ENCODE measurements around the gene MIF4GD. TPM values are rescaled to one million over a fixed set of nuclear protein-coding genes. Genes with fewer than 3 reads are reported as not detected.

MIF4GD gene
- total and polyA plus RNA-seq, 2 of the 4 experiments (the other 2 are of a cell fraction), result 4.1 to 6.9 TPM

DNA sequence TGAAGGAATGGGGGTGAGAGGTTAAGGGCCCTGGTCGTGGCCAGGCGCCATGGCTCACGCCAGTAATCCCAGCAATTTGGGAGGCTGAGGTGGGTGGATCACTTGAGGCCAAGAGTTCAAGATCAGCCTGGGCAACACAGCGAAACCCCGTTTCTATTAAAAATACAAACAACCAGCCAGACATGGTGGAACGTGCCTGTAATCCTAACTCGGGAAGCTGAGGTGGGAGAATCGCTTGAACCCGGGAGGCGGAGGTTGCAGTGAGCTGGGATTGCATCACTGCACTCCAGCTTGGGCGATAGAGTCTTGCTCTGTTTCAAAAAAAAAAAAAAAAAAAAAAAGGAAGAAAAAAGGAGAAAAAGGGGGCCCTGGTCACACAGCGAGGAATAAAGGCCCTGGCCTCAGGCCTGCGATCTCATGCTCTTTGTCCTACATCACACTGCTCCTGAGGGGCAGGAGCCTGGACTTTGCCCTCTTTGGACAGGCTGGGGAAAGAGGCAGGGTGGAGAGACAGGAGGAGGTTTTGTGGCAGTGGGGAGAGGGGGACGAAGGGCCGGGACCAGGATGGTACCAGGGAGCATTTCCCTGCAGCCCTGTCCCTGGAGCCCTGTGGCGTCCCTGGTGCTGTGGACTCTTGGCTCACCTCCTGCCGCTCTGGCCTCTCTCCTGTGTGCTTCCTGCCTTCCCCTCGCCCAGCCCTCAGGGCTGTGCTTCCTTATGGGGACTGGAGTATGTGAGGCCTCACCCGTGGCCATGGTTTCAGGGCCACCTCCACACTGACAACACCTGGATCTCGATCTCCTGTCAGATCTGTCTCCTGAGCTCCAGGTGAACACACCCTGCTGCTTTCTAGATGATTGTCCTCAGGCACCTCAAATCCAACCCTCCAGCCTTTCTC, 38.0 kb upstream of the MIF4GD start:
- DNase-seq (no peak), ATAC-seq (ENCODE audit: low read depth) (no peak)
- no peak overlapping the region for H3K27ac ChIP-seq (ENCODE audit: insufficient read depth, low read length)
- H2BK20ac ChIP-seq (ENCODE audit: low read depth, low read length), result no peak overlapping the region
- H3K4me2 ChIP-seq (ENCODE audit: low read depth, low read length), result no peak overlapping the region
- H3K36me3 ChIP-seq (ENCODE audit: control insufficient read depth, insufficient read depth, low read length), result no peaks in the 10 kb centered on the region
- no peak for TF ChIP-seq CEBPB (IDR thresholded peaks at IDR 0.05; ENCODE audit: low read depth, low read length)
- TF ChIP-seq, protein P1, sequence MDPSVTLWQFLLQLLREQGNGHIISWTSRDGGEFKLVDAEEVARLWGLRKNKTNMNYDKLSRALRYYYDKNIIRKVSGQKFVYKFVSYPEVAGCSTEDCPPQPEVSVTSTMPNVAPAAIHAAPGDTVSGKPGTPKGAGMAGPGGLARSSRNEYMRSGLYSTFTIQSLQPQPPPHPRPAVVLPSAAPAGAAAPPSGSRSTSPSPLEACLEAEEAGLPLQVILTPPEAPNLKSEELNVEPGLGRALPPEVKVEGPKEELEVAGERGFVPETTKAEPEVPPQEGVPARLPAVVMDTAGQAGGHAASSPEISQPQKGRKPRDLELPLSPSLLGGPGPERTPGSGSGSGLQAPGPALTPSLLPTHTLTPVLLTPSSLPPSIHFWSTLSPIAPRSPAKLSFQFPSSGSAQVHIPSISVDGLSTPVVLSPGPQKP (IDR thresholded peaks at IDR 0.05; ENCODE audit: borderline replicate concordance, low read depth, low read length), result no peak
- no peak for TF ChIP-seq NFE2L2 (IDR thresholded peaks at IDR 0.05; ENCODE audit: low read depth, low read length)
- TF ChIP-seq MXI1 (IDR thresholded peaks at IDR 0.05; ENCODE audit: borderline replicate concordance, low read depth, low read length), result no peak
- TF ChIP-seq, protein P2, sequence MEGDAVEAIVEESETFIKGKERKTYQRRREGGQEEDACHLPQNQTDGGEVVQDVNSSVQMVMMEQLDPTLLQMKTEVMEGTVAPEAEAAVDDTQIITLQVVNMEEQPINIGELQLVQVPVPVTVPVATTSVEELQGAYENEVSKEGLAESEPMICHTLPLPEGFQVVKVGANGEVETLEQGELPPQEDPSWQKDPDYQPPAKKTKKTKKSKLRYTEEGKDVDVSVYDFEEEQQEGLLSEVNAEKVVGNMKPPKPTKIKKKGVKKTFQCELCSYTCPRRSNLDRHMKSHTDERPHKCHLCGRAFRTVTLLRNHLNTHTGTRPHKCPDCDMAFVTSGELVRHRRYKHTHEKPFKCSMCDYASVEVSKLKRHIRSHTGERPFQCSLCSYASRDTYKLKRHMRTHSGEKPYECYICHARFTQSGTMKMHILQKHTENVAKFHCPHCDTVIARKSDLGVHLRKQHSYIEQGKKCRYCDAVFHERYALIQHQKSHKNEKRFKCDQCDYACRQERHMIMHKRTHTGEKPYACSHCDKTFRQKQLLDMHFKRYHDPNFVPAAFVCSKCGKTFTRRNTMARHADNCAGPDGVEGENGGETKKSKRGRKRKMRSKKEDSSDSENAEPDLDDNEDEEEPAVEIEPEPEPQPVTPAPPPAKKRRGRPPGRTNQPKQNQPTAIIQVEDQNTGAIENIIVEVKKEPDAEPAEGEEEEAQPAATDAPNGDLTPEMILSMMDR (conservative IDR thresholded peaks at IDR 0.05; ENCODE audit: low read depth, low read length), result no peak
- no peak for TF ChIP-seq RFX5 (IDR thresholded peaks at IDR 0.05; ENCODE audit: low read depth, low read length)
- no peak for TF ChIP-seq POLR2A (IDR thresholded peaks at IDR 0.05; ENCODE audit: low read depth, low read length)
- TF ChIP-seq, protein P3, sequence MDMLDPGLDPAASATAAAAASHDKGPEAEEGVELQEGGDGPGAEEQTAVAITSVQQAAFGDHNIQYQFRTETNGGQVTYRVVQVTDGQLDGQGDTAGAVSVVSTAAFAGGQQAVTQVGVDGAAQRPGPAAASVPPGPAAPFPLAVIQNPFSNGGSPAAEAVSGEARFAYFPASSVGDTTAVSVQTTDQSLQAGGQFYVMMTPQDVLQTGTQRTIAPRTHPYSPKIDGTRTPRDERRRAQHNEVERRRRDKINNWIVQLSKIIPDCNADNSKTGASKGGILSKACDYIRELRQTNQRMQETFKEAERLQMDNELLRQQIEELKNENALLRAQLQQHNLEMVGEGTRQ (IDR thresholded peaks at IDR 0.05; ENCODE audit: low read depth, low read length), result no peak
- no peak for TF ChIP-seq FOS (IDR thresholded peaks at IDR 0.05; ENCODE audit: low read depth, low read length)
- no peak for TF ChIP-seq MAFK (IDR thresholded peaks at IDR 0.05; ENCODE audit: low read depth, low read length)
- H3K56ac ChIP-seq (ENCODE audit: extremely low read depth, insufficient read depth, low read length), result no peak overlapping the region
- H2BK5ac ChIP-seq (ENCODE audit: low read depth, low read length, poor library complexity, severe bottlenecking), result no peak overlapping the region
- no peak overlapping the region for H3K9ac ChIP-seq (ENCODE audit: low read depth, low read length)
- peaks cover 4% of the 10 kb centered on the region; the same call in 1 of the 2 replicates for H3K9me1 ChIP-seq (ENCODE audit: insufficient read depth, low read length)
- no peak overlapping the region for H3K4me3 ChIP-seq (ENCODE audit: insufficient read depth, low read depth, low read length)
- H2AFZ ChIP-seq (replicated peaks; ENCODE audit: low read length, poor library complexity), result no peak overlapping the region
- dilution Hi-C loops (cut with HindIII; ENCODE audit: low sequenced_read_pairs, unreplicated experiment), result no loop called here
- ChIA-PET CTCF (no interaction called here), POLR2A (ENCODE audit: unreplicated experiment) (no interaction called here)
- H4K91ac ChIP-seq (ENCODE audit: insufficient read depth, low read depth, low read length), result no peak overlapping the region
- H4K5ac ChIP-seq (ENCODE audit: low read depth, low read length), result no peak overlapping the region
- no peaks in the 10 kb centered on the region for H4K20me1 ChIP-seq (ENCODE audit: insufficient read depth, low read length)
- no peak overlapping the region for H3K23ac ChIP-seq (ENCODE audit: low read depth, low read length)
- H3K79me1 ChIP-seq (ENCODE audit: low read depth in 1 of 2, low read length in 2 of 2), result no peaks in the 10 kb centered on the region
- no TSS peak for BruUV-seq (replicated peaks)
- no peak overlapping the region for H2BK15ac ChIP-seq (ENCODE audit: low read depth, low read length)
- no peak overlapping the region for H3K14ac ChIP-seq (replicated peaks; ENCODE audit: low read depth, low read length)
- H3K4ac ChIP-seq (ENCODE audit: low read depth, low read length), result no peak overlapping the region
- no peaks in the 10 kb centered on the region for H3K27me3 ChIP-seq (ENCODE audit: control insufficient read depth, insufficient read depth, low read length)
- no peaks in the 10 kb centered on the region for H3K4me1 ChIP-seq (ENCODE audit: control insufficient read depth, insufficient read depth, low read length)
- 90% methylated on average over 2 of the region's 20 CpGs; no CpG with 5 or more reads in 1 of the 2 experiments for WGBS, 2 experiments (ENCODE audit: extremely low coverage in 2 of 2, insufficient read length in 1 of 2)
- H2AK9ac ChIP-seq (replicated peaks; ENCODE audit: low read depth, low read length, poor library complexity), result peak overlapping the region; percentile 76
- no peak overlapping the region for H3K18ac ChIP-seq (ENCODE audit: low read depth, low read length)
- H3K9me3 ChIP-seq (ENCODE audit: control insufficient read depth, insufficient read depth, low read length), result no peaks in the 10 kb centered on the region
- in situ Hi-C loops (cut with MboI; ENCODE audit: low sequenced_read_pairs), result no loop called here
- no peak overlapping the region for H2AK5ac ChIP-seq (ENCODE audit: low read depth, low read length)
- H2BK120ac ChIP-seq (ENCODE audit: low read depth, low read length), result no peak overlapping the region
- no peak overlapping the region for H4K8ac ChIP-seq (ENCODE audit: low read depth in 2 of 2, low read length in 2 of 2)
- intact Hi-C loops (cut with micrococcal nuclease), result no loop called here

Measured in IMR-90 (cell line).